H1 (cell line): ENCODE results near the gene CSNK1G2. TPM values are rescaled to one million over a fixed set of nuclear protein-coding genes. Genes with fewer than 3 reads are reported as not detected.

Experiments used
- CTCF ChIA-PET: fragments of 300-600 bp; sonication (Branson Sonifier 250); formaldehyde crosslinking; loops from one replicate; lab custom pipeline; 2021; ENCODE audit not compliant: partially characterized antibody; lab: Charles Lee
- POLR2A ChIA-PET: fragments of 300-600 bp; sonication (Branson Sonifier 250); formaldehyde crosslinking; loops from one replicate; lab custom pipeline; 2021; ENCODE audit warnings: inconsistent platforms; ENCODE audit not compliant: partially characterized antibody; lab: Charles Lee
- DNase-seq, 2 experiments: peaks; one replicate each; pipeline versions ENCODE4 v3.0.0 to v3.0.0-alpha.2; 2010 to 2022; ENCODE audit warnings: low spot score in 2 of 2, low read depth in 1 of 2, mixed read lengths in 1 of 2
- FAIRE-seq: peaks from 2 replicates; lab custom pipeline; 2011; peaks lifted over from hg19 to GRCh38; lab: Jason Lieb, UNC
- H2AFZ ChIP-seq: 2 replicates; pipeline ENCODE4 v1.8.1; 2012; ENCODE audit warnings: low read length, inconsistent platforms
- H2AK5ac ChIP-seq: 2 replicates; pipeline ENCODE4 v1.6.1; 2013; ENCODE audit warnings: low read depth, low read length
- H2BK120ac ChIP-seq: replicated peaks from 2 replicates; pipeline ENCODE3; 2013; ENCODE audit warnings: low read depth, low read length, inconsistent platforms
- H2BK12ac ChIP-seq: 2 replicates; pipeline ENCODE4 v1.6.1; 2013; ENCODE audit warnings: low read depth, low read length
- H2BK15ac ChIP-seq: 2 replicates; pipeline ENCODE4 v1.6.1; 2013; ENCODE audit warnings: low read length
- H2BK20ac ChIP-seq: 2 replicates; pipeline ENCODE4 v1.6.1; 2013; ENCODE audit warnings: low read length
- H2BK5ac ChIP-seq: 2 replicates; pipeline ENCODE4 v1.6.1; 2013; ENCODE audit warnings: low read depth, low read length
- H3K14ac ChIP-seq: 2 replicates; pipeline ENCODE4 v1.6.1; 2013; ENCODE audit warnings: inconsistent platforms; ENCODE audit not compliant: insufficient read length
- H3K18ac ChIP-seq: 2 replicates; pipeline ENCODE4 v1.6.1; 2013; ENCODE audit warnings: low read length; ENCODE audit errors: extremely low read depth
- H3K23ac ChIP-seq: 2 replicates; pipeline ENCODE4 v1.6.1; 2013; ENCODE audit warnings: inconsistent platforms; ENCODE audit not compliant: insufficient read length
- H3K23me2 ChIP-seq: 2 replicates; pipeline ENCODE4 v1.6.1; 2013; ENCODE audit warnings: low read depth, low read length
- H3K27ac ChIP-seq: 2 replicates; pipeline ENCODE4 v1.6.1; 2011; ENCODE audit warnings: low read depth, low read length, inconsistent platforms
- H3K27me3 ChIP-seq, 4 experiments: replicated peaks in 1 of 4; 1 replicate in 1 of 4; 2 replicates in 3 of 4; pipeline versions ENCODE4 v1.6.1 to v1.8.1; 2011 to 2013; ENCODE audit warnings: low read length in 3 of 4, mild to moderate bottlenecking in 3 of 4, inconsistent platforms in 2 of 4, mixed read lengths in 2 of 4, moderate library complexity in 1 of 4; ENCODE audit not compliant: control insufficient read depth in 3 of 4, insufficient read depth in 3 of 4; ENCODE audit errors: extremely low read depth in 1 of 4
- H3K36me3 ChIP-seq, 4 experiments: 2 replicates each; pipeline versions ENCODE4 v1.6.1 to v1.8.1; 2011 to 2013; ENCODE audit warnings: mild to moderate bottlenecking in 4 of 4, low read length in 3 of 4, moderate library complexity in 2 of 4, control low read depth in 1 of 4, inconsistent platforms in 1 of 4; ENCODE audit not compliant: insufficient read depth in 4 of 4, control insufficient read depth in 2 of 4
- H3K4ac ChIP-seq: replicated peaks from 2 replicates; pipeline ENCODE3; 2013; ENCODE audit warnings: low read length, low read depth, mixed read lengths, inconsistent platforms; ENCODE audit not compliant: insufficient read length
- H3K4me1 ChIP-seq, 4 experiments: replicated peaks in 1 of 4; 1 replicate in 1 of 4; 2 replicates in 3 of 4; pipeline versions ENCODE4 v1.6.1 to v1.8.1; 2011 to 2013; ENCODE audit warnings: low read length in 3 of 4, inconsistent platforms in 2 of 4, mixed read lengths in 1 of 4; ENCODE audit not compliant: insufficient read depth in 4 of 4, control insufficient read depth in 3 of 4
- H3K4me2 ChIP-seq, 2 experiments: 2 replicates each; pipeline versions ENCODE4 v1.6.1 to v1.8.1; 2011 to 2013; ENCODE audit warnings: low read depth in 2 of 2, low read length in 2 of 2, control low read depth in 1 of 2, inconsistent platforms in 1 of 2, mild to moderate bottlenecking in 1 of 2; ENCODE audit not compliant: insufficient read depth in 1 of 2
- H3K4me3 ChIP-seq, 4 experiments: fragments of 200-600, 300-600 bp in 1 of 4; sonication (generic), shearing (Covaris generic), sonication (Bioruptor Twin) in 1 of 4; 2 replicates each; pipeline versions ENCODE4 v1.5.1 to v1.8.1; 2011 to 2016; ENCODE audit warnings: low read length in 4 of 4, low read depth in 3 of 4, control low read depth in 2 of 4, inconsistent platforms in 2 of 4, mild to moderate bottlenecking in 2 of 4, mixed read lengths in 1 of 4, moderate library complexity in 1 of 4; ENCODE audit not compliant: insufficient read depth in 2 of 4; ENCODE audit errors: extremely low read depth in 1 of 4
- H3K56ac ChIP-seq: replicated peaks from 2 replicates; pipeline ENCODE3; 2013; ENCODE audit warnings: low read depth, mild to moderate bottlenecking, mixed read lengths, low read length, inconsistent platforms; ENCODE audit not compliant: insufficient read length
- H3K79me1 ChIP-seq: 2 replicates; pipeline ENCODE4 v1.6.1; 2013; ENCODE audit warnings: low read depth, low read length, control low read depth
- H3K79me2 ChIP-seq, 2 experiments: 2 replicates each; pipeline versions ENCODE4 v1.6.1 to v1.8.1; 2012 to 2013; ENCODE audit warnings: low read length in 2 of 2, mild to moderate bottlenecking in 2 of 2, inconsistent platforms in 1 of 2; ENCODE audit not compliant: insufficient read depth in 2 of 2, control insufficient read depth in 1 of 2
- H3K9ac ChIP-seq, 4 experiments: replicated peaks in 1 of 4; 1 replicate in 1 of 4; 2 replicates in 3 of 4; pipeline versions ENCODE4 v1.6.1 to v1.8.1; 2011 to 2013; ENCODE audit warnings: low read depth in 3 of 4, low read length in 3 of 4, control low read depth in 2 of 4, mild to moderate bottlenecking in 2 of 4, moderate library complexity in 2 of 4, inconsistent platforms in 1 of 4; ENCODE audit errors: extremely low read depth in 1 of 4
- H3K9me3 ChIP-seq, 2 experiments: 2 replicates each; pipeline versions ENCODE4 v1.6.1 to v1.8.1; 2012 to 2013; ENCODE audit warnings: mild to moderate bottlenecking in 2 of 2, moderate library complexity in 2 of 2, control low read depth in 1 of 2, inconsistent platforms in 1 of 2, low read depth in 1 of 2, low read length in 1 of 2, mixed read lengths in 1 of 2; ENCODE audit not compliant: insufficient read depth in 2 of 2
- H4K20me1 ChIP-seq, 2 experiments: replicated peaks in 1 of 2; 2 replicates each; pipeline versions ENCODE3 to v1.8.1; 2011 to 2013; ENCODE audit warnings: inconsistent platforms in 2 of 2, low read length in 2 of 2, mild to moderate bottlenecking in 1 of 2; ENCODE audit not compliant: insufficient read depth in 2 of 2, control insufficient read depth in 1 of 2
- H4K5ac ChIP-seq: 2 replicates; pipeline ENCODE4 v1.6.1; 2013; ENCODE audit warnings: low read length, low read depth, mixed read lengths, inconsistent platforms; ENCODE audit not compliant: insufficient read length
- H4K8ac ChIP-seq: 2 replicates; pipeline ENCODE4 v1.8.0; 2013; ENCODE audit warnings: mild to moderate bottlenecking, moderate library complexity, low read length, inconsistent platforms; ENCODE audit not compliant: insufficient read depth; ENCODE audit errors: extremely low read depth
- H4K91ac ChIP-seq: replicated peaks from 2 replicates; pipeline ENCODE3; 2013; ENCODE audit warnings: low read length, mixed read lengths, inconsistent platforms; ENCODE audit not compliant: insufficient read length
- ASH2L ChIP-seq: fragments of 200-600, 300-600 bp; sonication (generic); IDR thresholded peaks from one replicate; pipeline ENCODE4 v1.7.1; 2017; ENCODE audit warnings: low read length
- BACH1 ChIP-seq: IDR thresholded peaks from 2 replicates; pipeline ENCODE4 v1.6.1; 2012; ENCODE audit warnings: low read length, improper control_type of control experiment
- BRCA1 ChIP-seq: IDR thresholded peaks from 2 replicates; pipeline ENCODE4 v1.6.1; 2012; ENCODE audit warnings: low read depth, low read length, improper control_type of control experiment
- GABPA ChIP-seq: IDR thresholded peaks from 2 replicates; pipeline ENCODE4 v1.6.1; 2011; ENCODE audit warnings: mild to moderate bottlenecking, low read length, moderate library complexity, borderline replicate concordance; ENCODE audit not compliant: insufficient read depth
- KDM5A ChIP-seq: fragments of 200-600 bp; IDR thresholded peaks from 2 replicates; pipeline ENCODE4 v1.7.1; 2012; ENCODE audit warnings: mild to moderate bottlenecking, low read length, inconsistent platforms, mixed read lengths
- MAFK ChIP-seq: IDR thresholded peaks from 2 replicates; pipeline ENCODE4 v1.6.1; 2012; ENCODE audit warnings: low read depth, mild to moderate bottlenecking, improper control_type of control experiment, low read length
- RNF2 ChIP-seq: fragments of 200-900, 300-1000 bp; sonication (generic); IDR thresholded peaks from 2 replicates; pipeline ENCODE4 v1.7.1; 2016; ENCODE audit warnings: borderline replicate concordance, low read depth, mild to moderate bottlenecking, antibody characterized with exemption, low read length; ENCODE audit not compliant: poor library complexity, severe bottlenecking; ENCODE audit errors: missing control alignments
- SIRT6 ChIP-seq: IDR thresholded peaks from one replicate; pipeline ENCODE4 v1.7.1; 2012; ENCODE audit warnings: low read length, inconsistent platforms
- USF2 ChIP-seq: IDR thresholded peaks from 2 replicates; pipeline ENCODE4 v1.6.1; 2011; ENCODE audit warnings: low read length, improper control_type of control experiment
- WGBS, 2 experiments: shearing (Covaris generic) in 1 of 2; methylation state at CpG; one replicate each; pipeline versions ENCODE4 v1.1.6 to v1.1.7; 2013 to 2015; ENCODE audit warnings: low lambda C conversion rate in 2 of 2, mixed read lengths in 2 of 2, inconsistent platforms in 1 of 2, low coverage in 1 of 2, missing lambda C conversion rate in 1 of 2; ENCODE audit not compliant: insufficient replicate concordance in 2 of 2, insufficient coverage in 1 of 2, insufficient read length in 1 of 2; ENCODE audit errors: extremely low coverage in 1 of 2, missing lambda C conversion rate in 1 of 2; 5-methylcytosine and 5-hydroxymethylcytosine counted together
- polyA plus RNA-seq, 7 experiments: library from polyadenylated mRNA; depleted of rRNA in 3 of 7; stranded (reverse) in 5 of 7; unstranded in 2 of 7; fragments of >200 nt in 5 of 7; fragments of 200-250 nt in 2 of 7; gene quantifications; 1 replicate in 5 of 7; 2 replicates in 1 of 7; 4 replicates in 1 of 7; pipeline versions ENCODE4 v1.2.1 to v1.2.3, GENCODE V29; 2011 to 2013; ENCODE audit warnings: missing spikeins in 2 of 7, mixed read lengths in 2 of 7
- total RNA-seq: library from RNA; stranded (reverse); fragmentation: NEBNext Ultra II Directional; extraction: Animal tissue kit (Norgen Biotek cat#: 25700); gene quantifications from 2 replicates; pipeline ENCODE4 v1.2.1, GENCODE V29; 2021

CSNK1G2 gene
- total and polyA plus RNA-seq, 2 of the 8 experiments (the other 6 are each of a cell fraction or from before 2014, with no cell fraction given): 99.5 to 130 TPM

- H4K20me1 ChIP-seq: peaks cover 48 to 61% of the 10 kb centered on the region in 2 experiments
- H3K79me1 ChIP-seq: peaks cover 23% of the 10 kb centered on the region
- no peak overlapping the region for H3K4me2 ChIP-seq
- no peak overlapping the region; the same call in 1 of the 2 replicates for H3K27ac ChIP-seq
- ChIA-PET POLR2A (interaction anchor here (1.7 kb wide), 1 partner anchor 10 kb away, joined by 4 read pairs; no protein-coding TSS in a partner anchor), CTCF (interaction anchor here (0.7 to 2.3 kb wide), 6 partner anchors 9 to 132 kb away, joined by 3 to 23 read pairs (median 3); no protein-coding TSS in a partner anchor)
- H3K56ac ChIP-seq: no peak overlapping the region
- no peak overlapping the region for H3K4ac ChIP-seq
- no peak overlapping the region for H3K4me3 ChIP-seq
- H4K8ac ChIP-seq: no peak overlapping the region
- H3K18ac ChIP-seq: no peak overlapping the region
- H2AFZ ChIP-seq: no peak overlapping the region
- DNase-seq (no peak), FAIRE-seq (no peak)
- no peaks in the 10 kb centered on the region for H3K9me3 ChIP-seq
- H3K79me2 ChIP-seq: peaks cover 17 to 81% of the 10 kb centered on the region in 2 experiments; a peak in 3 of 4 replicates
- 0 out of 2 replicates have a peak overlapping the region, but pooled peaks have one; percentile 39 for H2BK5ac ChIP-seq
- no peak overlapping the region for H2BK12ac ChIP-seq
- peaks cover 0 to 14% (median 9%) of the 10 kb centered on the region in 4 experiments; a peak in 5 of 7 replicates for H3K4me1 ChIP-seq
- no peak overlapping the region for H3K23ac ChIP-seq
- H3K9ac ChIP-seq: no peak overlapping the region; a peak in 1 of 7 replicates
- no peak overlapping the region for H2BK15ac ChIP-seq
- H2BK20ac ChIP-seq: no peak overlapping the region
- H4K5ac ChIP-seq: no peak overlapping the region
- H2AK5ac ChIP-seq: no peak overlapping the region
- WGBS, 2 experiments: 93% methylated on average over 33 of the region's 40 CpGs; no CpG with 5 or more reads in 1 of the 2 experiments
- H2BK120ac ChIP-seq: no peak overlapping the region
- no peak overlapping the region for H4K91ac ChIP-seq
- H3K23me2 ChIP-seq: no peaks in the 10 kb centered on the region
- no peak overlapping the region for H3K14ac ChIP-seq
- no peaks in the 10 kb centered on the region for H3K27me3 ChIP-seq
- TF ChIP-seq ASH2L (no peak), SIRT6 (no peak), GABPA (no peak), RNF2 (no peak), BACH1 (no peak), MAFK (no peak), USF2 (no peak), BRCA1 (no peak), KDM5A (no peak)
- peaks cover 0 to 2% (median 1%) of the 10 kb centered on the region in 4 experiments; a peak in 3 of 8 replicates for H3K36me3 ChIP-seq
These were observed 16.7 kb downstream of the CSNK1G2 start for GRCh38 chr19:1957562-1958248.
